NCI-H82 treated with DMSO at 0.1 percent for 48 hours (cell line): ENCODE data around the gene TNFAIP8L1.
"Not testable (repeated sequence)": the region's sequence is repeated elsewhere in the genome, so short reads cannot be mapped to it uniquely, and the experiment has no call there.

Experiments
- DNase-seq: peaks from one replicate; lab custom pipeline; 2025; ENCODE audit not compliant: unreplicated experiment; lab: John Stamatoyannopoulos, UW

The TNFAIP8L1 gene

GRCh38 chr19:4638828-4639530, at the start of gene TNFAIP8L1:
TNFAIP8L1 (plus strand) TSS chr19:4639516; CDS start chr19:4651870, 12,354 bp downstream.
- DNase-seq = peak; percentile 83

- DNase-seq = no peak
Measured at GRCh38 chr19:4589579-4590410, 49.5 kb upstream of the TNFAIP8L1 start.

- no peak for DNase-seq
Measured at GRCh38 chr19:4590559-4590958, 48.8 kb upstream of the TNFAIP8L1 start.

GRCh38 chr19:4591320-4591719, 48.0 kb upstream of the TNFAIP8L1 start:
- no peak for DNase-seq

GRCh38 chr19:4592445-4592844, 46.9 kb upstream of the TNFAIP8L1 start:
- DNase-seq = no peak

GRCh38 chr19:4593409-4593851, 45.9 kb upstream of the TNFAIP8L1 start:
- no peak for DNase-seq

- DNase-seq = no peak
Measured at GRCh38 chr19:4594201-4594600, 45.1 kb upstream of the TNFAIP8L1 start.

- DNase-seq = not testable (repeated sequence)
Measured at GRCh38 chr19:4595158-4595557, 44.2 kb upstream of the TNFAIP8L1 start.

- DNase-seq = peak; percentile 28
Measured at GRCh38 chr19:4596033-4596904, 43.0 kb upstream of the TNFAIP8L1 start.

GRCh38 chr19:4597278-4597974, 41.9 kb upstream of the TNFAIP8L1 start:
- no peak for DNase-seq

- DNase-seq = no peak
Measured at GRCh38 chr19:4597975-4598671, 41.2 kb upstream of the TNFAIP8L1 start.

- no peak for DNase-seq
Measured at GRCh38 chr19:4598712-4599111, 40.6 kb upstream of the TNFAIP8L1 start.

GRCh38 chr19:4600082-4600481, 39.2 kb upstream of the TNFAIP8L1 start:
- no peak for DNase-seq

GRCh38 chr19:4600893-4601292, 38.4 kb upstream of the TNFAIP8L1 start:
- DNase-seq = no peak

GRCh38 chr19:4602173-4602788, 37.0 kb upstream of the TNFAIP8L1 start:
- no peak for DNase-seq

GRCh38 chr19:4602915-4603314, 36.4 kb upstream of the TNFAIP8L1 start:
- no peak for DNase-seq

GRCh38 chr19:4604912-4605311, 34.4 kb upstream of the TNFAIP8L1 start:
- no peak for DNase-seq

GRCh38 chr19:4606181-4606580, 33.1 kb upstream of the TNFAIP8L1 start:
- no peak for DNase-seq

- peak; percentile 19 for DNase-seq
Measured at GRCh38 chr19:4606921-4607678, 32.2 kb upstream of the TNFAIP8L1 start.
